Neural cell (in vitro differentiated cells): ENCODE data around the gene DAND5.

Source experiments
- CTCF ChIP-seq: fragments of 450-650 bp; IDR thresholded peaks from 2 replicates; pipeline ENCODE4 v1.5.1; 2014; ENCODE audit warnings: antibody characterized with exemption, mild to moderate bottlenecking, moderate library complexity; ENCODE audit not compliant: poor library complexity, severe bottlenecking
- EP300 ChIP-seq: fragments of 450-650 bp; conservative IDR thresholded peaks from 2 replicates; pipeline ENCODE4 v1.6.1; 2014; ENCODE audit warnings: antibody characterized with exemption, mild to moderate bottlenecking, moderate library complexity; ENCODE audit not compliant: poor library complexity, severe bottlenecking
- EZH2 ChIP-seq: fragments of 200-600, 300-800 bp; shearing (Covaris generic), sonication (generic); IDR thresholded peaks from 2 replicates; pipeline ENCODE4 v1.6.1; 2014; ENCODE audit warnings: antibody characterized with exemption, low read length, borderline replicate concordance, mild to moderate bottlenecking; ENCODE audit not compliant: insufficient read depth, poor library complexity, severe bottlenecking
- POLR2AphosphoS5 ChIP-seq: IDR thresholded peaks from 2 replicates; pipeline ENCODE4 v1.6.1; 2012
- SMC3 ChIP-seq: fragments of 450-650 bp; conservative IDR thresholded peaks from 2 replicates; pipeline ENCODE4 v1.6.1; 2014; ENCODE audit warnings: antibody characterized with exemption, mild to moderate bottlenecking, moderate library complexity; ENCODE audit not compliant: poor library complexity
- TAF1 ChIP-seq: IDR thresholded peaks from 2 replicates; pipeline ENCODE4 v1.6.1; 2012; ENCODE audit warnings: low read depth
- TF ChIP-seq, protein P1 (sequence below): IDR thresholded peaks from 2 replicates; pipeline ENCODE4 v1.6.1; 2012; ENCODE audit warnings: borderline replicate concordance

DNA sequence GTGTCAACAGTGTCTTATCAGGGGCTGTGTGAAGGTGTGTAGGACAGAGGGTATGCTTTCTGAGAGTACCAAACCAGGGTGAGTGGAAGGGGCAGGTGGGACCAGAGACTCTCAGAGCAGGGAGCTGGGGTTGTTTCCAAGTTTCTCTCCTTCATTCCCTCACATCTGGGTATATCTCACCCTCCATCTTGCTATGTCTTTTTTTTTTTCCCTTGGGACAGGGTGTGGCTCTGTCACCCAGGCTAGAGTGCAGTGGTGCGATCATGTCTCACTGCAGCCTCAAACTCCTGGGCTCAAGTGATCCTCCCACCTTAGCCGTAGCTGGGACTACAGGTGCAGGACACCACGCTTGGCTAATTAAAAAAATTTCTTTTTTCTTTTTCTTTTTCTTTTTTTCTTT is 10.6 kb downstream of the DAND5 start:
- TF ChIP-seq, protein P1, sequence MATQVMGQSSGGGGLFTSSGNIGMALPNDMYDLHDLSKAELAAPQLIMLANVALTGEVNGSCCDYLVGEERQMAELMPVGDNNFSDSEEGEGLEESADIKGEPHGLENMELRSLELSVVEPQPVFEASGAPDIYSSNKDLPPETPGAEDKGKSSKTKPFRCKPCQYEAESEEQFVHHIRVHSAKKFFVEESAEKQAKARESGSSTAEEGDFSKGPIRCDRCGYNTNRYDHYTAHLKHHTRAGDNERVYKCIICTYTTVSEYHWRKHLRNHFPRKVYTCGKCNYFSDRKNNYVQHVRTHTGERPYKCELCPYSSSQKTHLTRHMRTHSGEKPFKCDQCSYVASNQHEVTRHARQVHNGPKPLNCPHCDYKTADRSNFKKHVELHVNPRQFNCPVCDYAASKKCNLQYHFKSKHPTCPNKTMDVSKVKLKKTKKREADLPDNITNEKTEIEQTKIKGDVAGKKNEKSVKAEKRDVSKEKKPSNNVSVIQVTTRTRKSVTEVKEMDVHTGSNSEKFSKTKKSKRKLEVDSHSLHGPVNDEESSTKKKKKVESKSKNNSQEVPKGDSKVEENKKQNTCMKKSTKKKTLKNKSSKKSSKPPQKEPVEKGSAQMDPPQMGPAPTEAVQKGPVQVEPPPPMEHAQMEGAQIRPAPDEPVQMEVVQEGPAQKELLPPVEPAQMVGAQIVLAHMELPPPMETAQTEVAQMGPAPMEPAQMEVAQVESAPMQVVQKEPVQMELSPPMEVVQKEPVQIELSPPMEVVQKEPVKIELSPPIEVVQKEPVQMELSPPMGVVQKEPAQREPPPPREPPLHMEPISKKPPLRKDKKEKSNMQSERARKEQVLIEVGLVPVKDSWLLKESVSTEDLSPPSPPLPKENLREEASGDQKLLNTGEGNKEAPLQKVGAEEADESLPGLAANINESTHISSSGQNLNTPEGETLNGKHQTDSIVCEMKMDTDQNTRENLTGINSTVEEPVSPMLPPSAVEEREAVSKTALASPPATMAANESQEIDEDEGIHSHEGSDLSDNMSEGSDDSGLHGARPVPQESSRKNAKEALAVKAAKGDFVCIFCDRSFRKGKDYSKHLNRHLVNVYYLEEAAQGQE = no peak
- TF ChIP-seq TAF1 = no peak
- no peak for TF ChIP-seq CTCF
- no peak for TF ChIP-seq SMC3
- TF ChIP-seq POLR2AphosphoS5 = no peak
- no peak for TF ChIP-seq EZH2
- no peak for TF ChIP-seq EP300
